ENCODE measurements around the gene ZNF566.

DNA sequence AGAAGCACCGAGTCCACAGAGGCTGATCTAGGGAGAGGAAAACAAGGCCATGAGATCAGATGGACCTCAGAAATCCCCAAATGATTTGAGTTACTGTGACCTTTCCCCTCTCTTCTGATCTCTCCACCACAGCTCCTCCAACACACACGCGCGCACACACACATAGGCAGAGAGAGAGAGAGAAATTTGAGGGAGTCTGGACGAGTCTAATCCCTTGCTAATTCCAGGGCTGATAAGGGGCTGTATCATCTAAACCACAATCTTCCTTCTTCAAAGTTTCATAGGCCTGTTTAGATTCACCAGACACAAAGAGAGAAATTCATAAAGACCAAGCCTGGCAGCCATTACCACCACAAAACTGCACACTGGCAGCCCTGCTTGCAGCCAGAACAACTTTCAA lies 79.5 kb downstream of the ZNF566 start:
- TF ChIP-seq, protein P1, sequence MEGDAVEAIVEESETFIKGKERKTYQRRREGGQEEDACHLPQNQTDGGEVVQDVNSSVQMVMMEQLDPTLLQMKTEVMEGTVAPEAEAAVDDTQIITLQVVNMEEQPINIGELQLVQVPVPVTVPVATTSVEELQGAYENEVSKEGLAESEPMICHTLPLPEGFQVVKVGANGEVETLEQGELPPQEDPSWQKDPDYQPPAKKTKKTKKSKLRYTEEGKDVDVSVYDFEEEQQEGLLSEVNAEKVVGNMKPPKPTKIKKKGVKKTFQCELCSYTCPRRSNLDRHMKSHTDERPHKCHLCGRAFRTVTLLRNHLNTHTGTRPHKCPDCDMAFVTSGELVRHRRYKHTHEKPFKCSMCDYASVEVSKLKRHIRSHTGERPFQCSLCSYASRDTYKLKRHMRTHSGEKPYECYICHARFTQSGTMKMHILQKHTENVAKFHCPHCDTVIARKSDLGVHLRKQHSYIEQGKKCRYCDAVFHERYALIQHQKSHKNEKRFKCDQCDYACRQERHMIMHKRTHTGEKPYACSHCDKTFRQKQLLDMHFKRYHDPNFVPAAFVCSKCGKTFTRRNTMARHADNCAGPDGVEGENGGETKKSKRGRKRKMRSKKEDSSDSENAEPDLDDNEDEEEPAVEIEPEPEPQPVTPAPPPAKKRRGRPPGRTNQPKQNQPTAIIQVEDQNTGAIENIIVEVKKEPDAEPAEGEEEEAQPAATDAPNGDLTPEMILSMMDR (IDR thresholded peaks at IDR 0.05; ENCODE audit: low read depth, low read length, poor library complexity, severe bottlenecking) = no peak
- TF ChIP-seq EZH2phosphoT487 (IDR thresholded peaks at IDR 0.05; ENCODE audit: borderline replicate concordance, low read length) = no peak
